B cell (primary cell): ENCODE results near the gene ABHD12B.

Experiments used
- EZH2 ChIP-seq: IDR thresholded peaks from 2 replicates; pipeline ENCODE4 v1.6.1; 2012; ENCODE audit warnings: borderline replicate concordance, low read depth, mild to moderate bottlenecking, moderate library complexity, low read length; ENCODE audit not compliant: insufficient read depth, poor library complexity, severe bottlenecking
- TF ChIP-seq, protein P1 (sequence below): fragments of 200-600 bp; IDR thresholded peaks from one replicate; pipeline ENCODE4 v1.8.0; 2022; ENCODE audit warnings: antibody characterized with exemption, mild to moderate bottlenecking

DNA sequence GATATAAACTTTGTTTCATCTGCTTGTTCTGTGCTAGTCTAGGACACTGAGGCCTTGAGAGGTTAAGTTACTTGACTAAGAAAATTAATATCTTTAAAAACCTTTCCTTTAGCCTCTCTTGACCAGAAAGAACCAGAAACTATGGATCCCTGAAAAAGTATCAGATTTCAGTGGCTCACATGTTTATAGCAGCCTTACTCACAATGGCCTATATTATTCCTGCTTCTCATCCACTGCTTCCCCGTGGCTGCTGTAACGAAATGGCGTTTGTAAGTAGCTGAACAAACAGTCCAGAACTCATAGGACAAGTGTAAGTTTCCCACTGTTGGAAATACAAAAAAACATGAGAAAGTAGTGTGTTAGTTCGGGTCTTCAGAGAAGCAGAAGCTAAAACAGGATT is 75.6 kb downstream of the ABHD12B start:
- TF ChIP-seq, protein P1, sequence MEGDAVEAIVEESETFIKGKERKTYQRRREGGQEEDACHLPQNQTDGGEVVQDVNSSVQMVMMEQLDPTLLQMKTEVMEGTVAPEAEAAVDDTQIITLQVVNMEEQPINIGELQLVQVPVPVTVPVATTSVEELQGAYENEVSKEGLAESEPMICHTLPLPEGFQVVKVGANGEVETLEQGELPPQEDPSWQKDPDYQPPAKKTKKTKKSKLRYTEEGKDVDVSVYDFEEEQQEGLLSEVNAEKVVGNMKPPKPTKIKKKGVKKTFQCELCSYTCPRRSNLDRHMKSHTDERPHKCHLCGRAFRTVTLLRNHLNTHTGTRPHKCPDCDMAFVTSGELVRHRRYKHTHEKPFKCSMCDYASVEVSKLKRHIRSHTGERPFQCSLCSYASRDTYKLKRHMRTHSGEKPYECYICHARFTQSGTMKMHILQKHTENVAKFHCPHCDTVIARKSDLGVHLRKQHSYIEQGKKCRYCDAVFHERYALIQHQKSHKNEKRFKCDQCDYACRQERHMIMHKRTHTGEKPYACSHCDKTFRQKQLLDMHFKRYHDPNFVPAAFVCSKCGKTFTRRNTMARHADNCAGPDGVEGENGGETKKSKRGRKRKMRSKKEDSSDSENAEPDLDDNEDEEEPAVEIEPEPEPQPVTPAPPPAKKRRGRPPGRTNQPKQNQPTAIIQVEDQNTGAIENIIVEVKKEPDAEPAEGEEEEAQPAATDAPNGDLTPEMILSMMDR, result no peak
- no peak for TF ChIP-seq EZH2
